Measurements from ENCODE around the gene PCID2.

The PCID2 gene

DNA sequence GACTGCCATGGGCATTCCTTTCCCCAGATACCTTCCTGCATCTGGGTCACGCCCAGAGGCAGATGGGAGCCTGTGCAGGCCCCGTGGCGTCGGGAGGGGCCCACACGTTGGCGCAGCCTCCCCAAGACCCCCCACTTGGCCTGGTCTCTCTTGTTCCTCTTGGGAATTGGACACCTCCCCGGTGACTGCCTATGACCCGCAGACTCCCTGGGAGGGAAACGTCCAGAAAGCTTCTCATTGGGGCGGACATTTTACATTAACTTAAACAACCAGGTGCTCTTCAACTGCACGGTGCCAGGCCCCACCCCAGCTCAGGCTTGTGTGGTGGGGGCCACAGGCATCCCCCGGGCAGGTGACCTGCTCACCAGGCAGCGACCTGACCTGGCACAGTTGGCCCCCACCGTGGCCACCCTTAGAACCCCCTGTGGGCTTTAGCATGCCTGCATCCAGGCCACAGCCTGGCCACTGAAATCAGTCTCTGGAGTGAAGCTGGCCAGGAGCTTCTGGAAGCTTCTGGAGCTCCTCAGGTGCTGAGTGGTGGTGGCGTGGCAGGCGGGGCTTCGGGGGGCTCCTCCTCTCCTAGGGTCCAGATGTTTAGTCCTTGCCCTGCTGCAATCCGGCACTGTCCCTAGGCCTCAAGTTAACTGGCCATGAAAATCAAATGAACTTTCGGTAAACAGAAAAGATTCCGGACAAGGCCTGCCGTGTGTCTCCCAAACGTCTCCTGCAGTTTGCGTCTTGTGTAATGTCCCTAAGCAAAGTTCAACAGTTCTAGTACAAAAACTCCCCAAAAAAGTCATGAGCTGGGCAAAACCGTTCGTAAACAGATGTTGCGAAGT, 58.5 kb downstream of the PCID2 start:
- H3K27me3 ChIP-seq (ENCODE audit: insufficient read depth, low read length), result peaks cover 37% of the 10 kb centered on the region; the same call in 1 of the 2 replicates
- H3K36me3 ChIP-seq (ENCODE audit: insufficient read depth, low read length), result no peaks in the 10 kb centered on the region; the same call in 1 of the 2 replicates
- H3K4me1 ChIP-seq (ENCODE audit: insufficient read depth, low read length, severe bottlenecking), result peaks cover 17% of the 10 kb centered on the region
- H3K4me3 ChIP-seq (ENCODE audit: low read depth, low read length, poor library complexity, severe bottlenecking), result no peak overlapping the region
- TF ChIP-seq, protein P1, sequence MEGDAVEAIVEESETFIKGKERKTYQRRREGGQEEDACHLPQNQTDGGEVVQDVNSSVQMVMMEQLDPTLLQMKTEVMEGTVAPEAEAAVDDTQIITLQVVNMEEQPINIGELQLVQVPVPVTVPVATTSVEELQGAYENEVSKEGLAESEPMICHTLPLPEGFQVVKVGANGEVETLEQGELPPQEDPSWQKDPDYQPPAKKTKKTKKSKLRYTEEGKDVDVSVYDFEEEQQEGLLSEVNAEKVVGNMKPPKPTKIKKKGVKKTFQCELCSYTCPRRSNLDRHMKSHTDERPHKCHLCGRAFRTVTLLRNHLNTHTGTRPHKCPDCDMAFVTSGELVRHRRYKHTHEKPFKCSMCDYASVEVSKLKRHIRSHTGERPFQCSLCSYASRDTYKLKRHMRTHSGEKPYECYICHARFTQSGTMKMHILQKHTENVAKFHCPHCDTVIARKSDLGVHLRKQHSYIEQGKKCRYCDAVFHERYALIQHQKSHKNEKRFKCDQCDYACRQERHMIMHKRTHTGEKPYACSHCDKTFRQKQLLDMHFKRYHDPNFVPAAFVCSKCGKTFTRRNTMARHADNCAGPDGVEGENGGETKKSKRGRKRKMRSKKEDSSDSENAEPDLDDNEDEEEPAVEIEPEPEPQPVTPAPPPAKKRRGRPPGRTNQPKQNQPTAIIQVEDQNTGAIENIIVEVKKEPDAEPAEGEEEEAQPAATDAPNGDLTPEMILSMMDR (IDR thresholded peaks at IDR 0.05; ENCODE audit: low read length), result no peak
- TF ChIP-seq EZH2 (IDR thresholded peaks at IDR 0.05; ENCODE audit: borderline replicate concordance, low read length), result no peak
- no peaks in the 10 kb centered on the region for H3K9me2 ChIP-seq (ENCODE audit: low read depth, low read length)
- H3K9ac ChIP-seq (ENCODE audit: low read length), result no peak overlapping the region
- no peaks in the 10 kb centered on the region for H3F3A ChIP-seq (ENCODE audit: insufficient read depth, low read length)
- no peak overlapping the region for H3K4me2 ChIP-seq (ENCODE audit: low read length)
- no peak overlapping the region for H2AFZ ChIP-seq (ENCODE audit: low read length)
- peaks cover 8% of the 10 kb centered on the region; the same call in 1 of the 2 replicates for H3K9me3 ChIP-seq (ENCODE audit: low read length)
- no peaks in the 10 kb centered on the region for H3K79me2 ChIP-seq (ENCODE audit: insufficient read depth, low read length)
- H4K20me1 ChIP-seq (ENCODE audit: insufficient read depth, low read length), result no peaks in the 10 kb centered on the region
- H3K27ac ChIP-seq (ENCODE audit: low read depth, low read length, poor library complexity, severe bottlenecking), result no peak overlapping the region

DNA sequence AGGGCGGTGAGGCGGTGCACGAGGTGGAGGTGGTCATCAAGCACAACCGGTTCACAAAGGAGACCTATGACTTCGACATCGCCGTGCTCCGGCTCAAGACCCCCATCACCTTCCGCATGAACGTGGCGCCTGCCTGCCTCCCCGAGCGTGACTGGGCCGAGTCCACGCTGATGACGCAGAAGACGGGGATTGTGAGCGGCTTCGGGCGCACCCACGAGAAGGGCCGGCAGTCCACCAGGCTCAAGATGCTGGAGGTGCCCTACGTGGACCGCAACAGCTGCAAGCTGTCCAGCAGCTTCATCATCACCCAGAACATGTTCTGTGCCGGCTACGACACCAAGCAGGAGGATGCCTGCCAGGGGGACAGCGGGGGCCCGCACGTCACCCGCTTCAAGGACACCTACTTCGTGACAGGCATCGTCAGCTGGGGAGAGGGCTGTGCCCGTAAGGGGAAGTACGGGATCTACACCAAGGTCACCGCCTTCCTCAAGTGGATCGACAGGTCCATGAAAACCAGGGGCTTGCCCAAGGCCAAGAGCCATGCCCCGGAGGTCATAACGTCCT, 59.4 kb downstream of the PCID2 start:
- peaks cover 45% of the 10 kb centered on the region for H3K27me3 ChIP-seq (ENCODE audit: insufficient read depth, low read length)
- peaks cover 8% of the 10 kb centered on the region; the same call in 1 of the 2 replicates for H3K9me3 ChIP-seq (ENCODE audit: low read length)
- no peak overlapping the region for H3K4me3 ChIP-seq (ENCODE audit: low read depth, low read length, poor library complexity, severe bottlenecking)
- H3K4me1 ChIP-seq (ENCODE audit: insufficient read depth, low read length, severe bottlenecking), result peaks cover 11% of the 10 kb centered on the region
- no peak overlapping the region for H3K9ac ChIP-seq (ENCODE audit: low read length)
- no peak overlapping the region for H3K4me2 ChIP-seq (ENCODE audit: low read length)
- no peaks in the 10 kb centered on the region for H3K9me2 ChIP-seq (ENCODE audit: low read depth, low read length)
- H3K36me3 ChIP-seq (ENCODE audit: insufficient read depth, low read length), result no peaks in the 10 kb centered on the region; the same call in 1 of the 2 replicates
- H2AFZ ChIP-seq (ENCODE audit: low read length), result no peak overlapping the region
- no peaks in the 10 kb centered on the region for H3K79me2 ChIP-seq (ENCODE audit: insufficient read depth, low read length)
- no peaks in the 10 kb centered on the region for H4K20me1 ChIP-seq (ENCODE audit: insufficient read depth, low read length)
- no peak overlapping the region for H3K27ac ChIP-seq (ENCODE audit: low read depth, low read length, poor library complexity, severe bottlenecking)
- TF ChIP-seq, protein P1 (IDR thresholded peaks at IDR 0.05; ENCODE audit: low read length), result no peak
- TF ChIP-seq EZH2 (IDR thresholded peaks at IDR 0.05; ENCODE audit: borderline replicate concordance, low read length), result no peak
- no peaks in the 10 kb centered on the region for H3F3A ChIP-seq (ENCODE audit: insufficient read depth, low read length)

DNA sequence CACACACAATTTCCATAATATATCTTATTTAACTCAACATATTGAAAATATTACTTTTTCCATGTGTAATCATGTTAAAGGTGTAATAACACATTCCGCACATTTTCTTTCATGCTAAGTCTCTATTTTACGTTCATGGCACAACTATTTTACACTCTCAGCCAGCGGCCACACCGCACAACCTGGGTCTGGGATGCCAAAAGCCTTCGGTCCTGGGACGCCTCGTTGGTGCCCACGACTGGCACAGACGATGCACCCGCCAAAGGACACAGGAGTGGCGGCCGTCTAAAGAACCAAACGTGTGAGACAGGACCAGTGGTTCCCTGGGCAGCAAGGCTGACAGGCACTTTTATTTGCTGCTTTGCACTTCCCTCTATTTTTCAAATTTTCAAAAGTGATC, 60.1 kb downstream of the PCID2 start:
- Histone ChIP-seq H3K4me2 (ENCODE audit: low read length) (no peak overlapping the region), H3K27me3 (ENCODE audit: insufficient read depth, low read length) (peaks cover 51% of the 10 kb centered on the region), H3K36me3 (ENCODE audit: insufficient read depth, low read length) (no peaks in the 10 kb centered on the region; the same call in 1 of the 2 replicates), H3K4me1 (ENCODE audit: insufficient read depth, low read length, severe bottlenecking) (peaks cover 7% of the 10 kb centered on the region), H3K4me3 (ENCODE audit: low read depth, low read length, poor library complexity, severe bottlenecking) (no peak overlapping the region), H4K20me1 (ENCODE audit: insufficient read depth, low read length) (no peaks in the 10 kb centered on the region), H3F3A (ENCODE audit: insufficient read depth, low read length) (no peaks in the 10 kb centered on the region), H2AFZ (ENCODE audit: low read length) (no peak overlapping the region), H3K9me3 (ENCODE audit: low read length) (peaks cover 8% of the 10 kb centered on the region; the same call in 1 of the 2 replicates), H3K79me2 (ENCODE audit: insufficient read depth, low read length) (no peaks in the 10 kb centered on the region), H3K27ac (ENCODE audit: low read depth, low read length, poor library complexity, severe bottlenecking) (no peak overlapping the region), H3K9ac (ENCODE audit: low read length) (no peak overlapping the region), H3K9me2 (ENCODE audit: low read depth, low read length) (no peaks in the 10 kb centered on the region)
- TF ChIP-seq EZH2 (IDR thresholded peaks at IDR 0.05; ENCODE audit: borderline replicate concordance, low read length), result no peak
- TF ChIP-seq, protein P1 (IDR thresholded peaks at IDR 0.05; ENCODE audit: low read length), result no peak

Measured in OCI-LY1 (cell line).